IMR-90 (cell line): ENCODE results near the gene ASIC2. TPM values are rescaled to one million over a fixed set of nuclear protein-coding genes. Genes with fewer than 3 reads are reported as not detected.

Source experiments
- ATAC-seq: fragments of 200-7000 bp; cut with Tn5 transposase; 2 replicates; pipeline ENCODE4 v1.9.1; 2020; ENCODE audit warnings: low read depth, mild to moderate bottlenecking, moderate library complexity
- BruUV-seq: library from RNA; stranded (reverse); fragments of 400-500 nt; replicated peaks from 2 replicates; lab custom pipeline; 2021; lab: Mats Ljungman, UMichigan
- CTCF ChIA-PET: fragments of 300-600 bp; formaldehyde crosslinking; extraction: SDS; loops from one replicate; lab custom pipeline; 2021; ENCODE audit warnings: antibody characterized with exemption; lab: Yijun Ruan, JAX
- POLR2A ChIA-PET: fragments of 300-600 bp; sonication (Branson Sonifier 250); formaldehyde crosslinking; loops from one replicate; lab custom pipeline; 2022; ENCODE audit warnings: antibody characterized with exemption; ENCODE audit not compliant: unreplicated experiment; lab: Charles Lee
- DNase-seq: peaks from one replicate; pipeline ENCODE4 v3.0.0; 2013
- H2AFZ ChIP-seq: replicated peaks from 2 replicates; pipeline ENCODE3; 2013; ENCODE audit warnings: low read length, mild to moderate bottlenecking; ENCODE audit not compliant: poor library complexity
- H2AK5ac ChIP-seq: 2 replicates; pipeline ENCODE4 v1.6.1; 2013; ENCODE audit warnings: low read depth, low read length, inconsistent platforms
- H2AK9ac ChIP-seq: replicated peaks from 2 replicates; pipeline ENCODE3; 2013; ENCODE audit warnings: mild to moderate bottlenecking, low read depth, low read length, moderate library complexity; ENCODE audit not compliant: poor library complexity
- H2BK120ac ChIP-seq: 2 replicates; pipeline ENCODE4 v1.6.1; 2013; ENCODE audit warnings: low read depth, low read length, inconsistent platforms
- H2BK15ac ChIP-seq: 3 replicates; pipeline ENCODE4 v1.6.1; 2013; ENCODE audit warnings: low read depth, low read length, inconsistent platforms
- H2BK20ac ChIP-seq: 2 replicates; pipeline ENCODE4 v1.6.1; 2013; ENCODE audit warnings: low read depth, mild to moderate bottlenecking, inconsistent platforms, low read length, moderate library complexity
- H2BK5ac ChIP-seq: 2 replicates; pipeline ENCODE4 v1.6.1; 2013; ENCODE audit warnings: mild to moderate bottlenecking, low read depth, low read length, inconsistent platforms; ENCODE audit not compliant: poor library complexity, severe bottlenecking
- H3K14ac ChIP-seq: replicated peaks from 2 replicates; pipeline ENCODE4 v1.6.1; 2013; ENCODE audit warnings: low read depth, low read length, inconsistent platforms
- H3K18ac ChIP-seq: 2 replicates; pipeline ENCODE4 v1.6.1; 2013; ENCODE audit warnings: low read depth, low read length, control low read depth
- H3K23ac ChIP-seq: 2 replicates; pipeline ENCODE4 v1.6.1; 2013; ENCODE audit warnings: low read depth, low read length, inconsistent platforms
- H3K27ac ChIP-seq: 2 replicates; pipeline ENCODE4 v1.5.1; 2013; ENCODE audit warnings: mild to moderate bottlenecking, control low read depth, low read length; ENCODE audit not compliant: insufficient read depth
- H3K27me3 ChIP-seq: 2 replicates; pipeline ENCODE4 v1.6.1; 2013; ENCODE audit warnings: low read length; ENCODE audit not compliant: control insufficient read depth, insufficient read depth
- H3K36me3 ChIP-seq: 2 replicates; pipeline ENCODE4 v1.6.1; 2013; ENCODE audit warnings: low read length, mixed read lengths; ENCODE audit not compliant: control insufficient read depth, insufficient read depth
- H3K4ac ChIP-seq: 2 replicates; pipeline ENCODE4 v1.6.1; 2013; ENCODE audit warnings: low read depth, low read length, inconsistent platforms
- H3K4me1 ChIP-seq: 2 replicates; pipeline ENCODE4 v1.6.1; 2013; ENCODE audit warnings: low read length, mixed read lengths; ENCODE audit not compliant: control insufficient read depth, insufficient read depth
- H3K4me2 ChIP-seq: 2 replicates; pipeline ENCODE4 v1.6.1; 2013; ENCODE audit warnings: low read depth, mild to moderate bottlenecking, control low read depth, low read length, moderate library complexity
- H3K4me3 ChIP-seq: 2 replicates; pipeline ENCODE4 v1.5.1; 2013; ENCODE audit warnings: low read depth, mild to moderate bottlenecking, control low read depth, low read length, moderate library complexity; ENCODE audit not compliant: insufficient read depth
- H3K56ac ChIP-seq: 2 replicates; pipeline ENCODE4 v1.6.1; 2013; ENCODE audit warnings: low read length, inconsistent platforms; ENCODE audit not compliant: insufficient read depth; ENCODE audit errors: extremely low read depth
- H3K79me1 ChIP-seq, 2 experiments: 2 replicates each; pipeline ENCODE4 v1.6.1; 2013; ENCODE audit warnings: low read length in 2 of 2, inconsistent platforms in 1 of 2, low read depth in 1 of 2
- H3K9ac ChIP-seq: 2 replicates; pipeline ENCODE4 v1.6.1; 2013; ENCODE audit warnings: low read depth, low read length, control low read depth
- H3K9me1 ChIP-seq: 2 replicates; pipeline ENCODE4 v1.6.1; 2013; ENCODE audit warnings: low read length, inconsistent platforms; ENCODE audit not compliant: insufficient read depth
- H3K9me3 ChIP-seq: 2 replicates; pipeline ENCODE4 v1.6.1; 2013; ENCODE audit warnings: low read length; ENCODE audit not compliant: control insufficient read depth, insufficient read depth
- H4K20me1 ChIP-seq: 2 replicates; pipeline ENCODE4 v1.6.1; 2013; ENCODE audit warnings: low read length, inconsistent platforms; ENCODE audit not compliant: insufficient read depth
- H4K5ac ChIP-seq: 2 replicates; pipeline ENCODE4 v1.6.1; 2013; ENCODE audit warnings: mild to moderate bottlenecking, low read depth, low read length, control low read depth
- H4K8ac ChIP-seq, 2 experiments: 2 replicates each; pipeline ENCODE4 v1.6.1; 2013; ENCODE audit warnings: low read depth in 2 of 2, low read length in 2 of 2, control low read depth in 1 of 2, inconsistent platforms in 1 of 2
- H4K91ac ChIP-seq: 2 replicates; pipeline ENCODE4 v1.6.1; 2013; ENCODE audit warnings: low read depth, low read length, inconsistent platforms; ENCODE audit not compliant: insufficient read depth
- BHLHE40 ChIP-seq: fragments of 150-350 bp; IDR thresholded peaks from 2 replicates; pipeline ENCODE4 v1.6.1; 2016; ENCODE audit warnings: mild to moderate bottlenecking, low read depth, low read length
- CHD1 ChIP-seq: IDR thresholded peaks from 2 replicates; pipeline ENCODE4 v1.6.1; 2012; ENCODE audit warnings: low read depth, low read length, improper control_type of control experiment
- CTCF ChIP-seq: conservative IDR thresholded peaks from 2 replicates; pipeline ENCODE4 v1.5.1; 2012; ENCODE audit warnings: mild to moderate bottlenecking, low read depth, low read length, improper control_type of control experiment
- MAZ ChIP-seq: IDR thresholded peaks from 2 replicates; pipeline ENCODE4 v1.6.1; 2012; ENCODE audit warnings: low read depth, mild to moderate bottlenecking, low read length, improper control_type of control experiment, moderate library complexity, borderline replicate concordance
- MXI1 ChIP-seq: IDR thresholded peaks from 2 replicates; pipeline ENCODE4 v1.6.1; 2012; ENCODE audit warnings: low read depth, mild to moderate bottlenecking, low read length, moderate library complexity, borderline replicate concordance
- NFE2L2 ChIP-seq: fragments of 150-350 bp; IDR thresholded peaks from 2 replicates; pipeline ENCODE4 v1.6.1; 2016; ENCODE audit warnings: low read depth, mild to moderate bottlenecking, low read length
- RAD21 ChIP-seq: IDR thresholded peaks from 2 replicates; pipeline ENCODE4 v1.6.1; 2012; ENCODE audit warnings: low read length, improper control_type of control experiment
- RCOR1 ChIP-seq: IDR thresholded peaks from 2 replicates; pipeline ENCODE4 v1.6.1; 2012; ENCODE audit warnings: mild to moderate bottlenecking, low read length, improper control_type of control experiment; ENCODE audit not compliant: insufficient replicate concordance
- USF2 ChIP-seq: fragments of 150-350 bp; IDR thresholded peaks from 2 replicates; pipeline ENCODE4 v1.6.1; 2017; ENCODE audit warnings: mild to moderate bottlenecking, antibody characterized with exemption, low read length, low read depth
- WGBS, 2 experiments: methylation state at CpG; one replicate each; pipeline versions ENCODE4 v1.1.5 to v1.1.7; 2013; ENCODE audit warnings: missing lambda C conversion rate in 2 of 2; ENCODE audit not compliant: insufficient read length in 1 of 2; ENCODE audit errors: extremely low coverage in 2 of 2; 5-methylcytosine and 5-hydroxymethylcytosine counted together
- dilution Hi-C: fragments of 300-500 bp; cut with HindIII; formaldehyde crosslinking; loops from one replicate; pipeline ENCODE4 v1.14.3; 2018; ENCODE audit warnings: low sequenced_read_pairs; ENCODE audit not compliant: unreplicated experiment
- in situ Hi-C: fragments of 300-500 bp; cut with MboI; formaldehyde crosslinking; loops from 3 replicates; pipeline ENCODE4 v1.14.3; 2019; ENCODE audit warnings: low sequenced_read_pairs, inconsistent platforms, mixed read lengths
- intact Hi-C: fragments of 100-400 bp; cut with micrococcal nuclease; formaldehyde crosslinking; loops from 2 replicates; pipeline ENCODE4 v1.10.0; 2022
- polyA plus RNA-seq, 3 experiments: library from polyadenylated mRNA; depleted of rRNA; stranded (reverse); fragments of >200 nt; gene quantifications; 2 replicates each; pipeline ENCODE4 v1.2.3, GENCODE V29; 2012; ENCODE audit warnings: low replicate concordance in 1 of 3
- total RNA-seq: library from RNA; depleted of rRNA; stranded (reverse); fragments of >200 nt; gene quantifications from 2 replicates; pipeline ENCODE4 v1.2.3, GENCODE V29; 2012

The ASIC2 gene
- total and polyA plus RNA-seq, 2 of the 4 experiments (the other 2 are of a cell fraction), result under 0.01 to 0.15 TPM

GRCh38 chr17:32970281-32970680 lies 322.8 kb downstream of the ASIC2 start:
- dilution Hi-C loops (no loop called here), in situ Hi-C loops (no loop called here), intact Hi-C loops (no loop called here)
- Histone ChIP-seq H2BK15ac (no peak overlapping the region), H2BK20ac (no peak overlapping the region), H2AFZ (no peak overlapping the region), H3K4me3 (no peak overlapping the region), H3K9me1 (no peaks in the 10 kb centered on the region), H3K9me3 (no peaks in the 10 kb centered on the region), H2BK120ac (no peak overlapping the region), H3K9ac (no peak overlapping the region), H4K5ac (no peak overlapping the region), H2AK5ac (no peak overlapping the region), H3K27ac (no peak overlapping the region), H3K4me1 (no peaks in the 10 kb centered on the region), H4K8ac (no peak overlapping the region), H4K91ac (no peak overlapping the region), H2AK9ac (no peak overlapping the region), H3K36me3 (no peaks in the 10 kb centered on the region), H3K18ac (no peak overlapping the region), H3K79me1 (no peaks in the 10 kb centered on the region), H3K4me2 (no peak overlapping the region), H3K27me3 (no peaks in the 10 kb centered on the region), H3K4ac (no peak overlapping the region), H4K20me1 (no peaks in the 10 kb centered on the region), H3K14ac (no peak overlapping the region), H3K56ac (no peak overlapping the region), H2BK5ac (no peak overlapping the region), H3K23ac (no peak overlapping the region)
- ATAC-seq, result no peak
- CTCF ChIA-PET, result no interaction called here
- no CpG with 5 or more reads among the region's 3 CpGs for WGBS, 2 experiments
- POLR2A ChIA-PET, result no interaction called here
- no peak for DNase-seq
- no TSS peak for BruUV-seq
- TF ChIP-seq NFE2L2 (no peak), BHLHE40 (no peak), RAD21 (no peak), RCOR1 (no peak), MAZ (no peak), CTCF (no peak), CHD1 (no peak), MXI1 (no peak), USF2 (no peak)
